ENCODE data around the gene ZNF136.
A peak's percentile ranks its signal among the peaks of the same experiment; 100 is the strongest.

The ZNF136 gene

DNA sequence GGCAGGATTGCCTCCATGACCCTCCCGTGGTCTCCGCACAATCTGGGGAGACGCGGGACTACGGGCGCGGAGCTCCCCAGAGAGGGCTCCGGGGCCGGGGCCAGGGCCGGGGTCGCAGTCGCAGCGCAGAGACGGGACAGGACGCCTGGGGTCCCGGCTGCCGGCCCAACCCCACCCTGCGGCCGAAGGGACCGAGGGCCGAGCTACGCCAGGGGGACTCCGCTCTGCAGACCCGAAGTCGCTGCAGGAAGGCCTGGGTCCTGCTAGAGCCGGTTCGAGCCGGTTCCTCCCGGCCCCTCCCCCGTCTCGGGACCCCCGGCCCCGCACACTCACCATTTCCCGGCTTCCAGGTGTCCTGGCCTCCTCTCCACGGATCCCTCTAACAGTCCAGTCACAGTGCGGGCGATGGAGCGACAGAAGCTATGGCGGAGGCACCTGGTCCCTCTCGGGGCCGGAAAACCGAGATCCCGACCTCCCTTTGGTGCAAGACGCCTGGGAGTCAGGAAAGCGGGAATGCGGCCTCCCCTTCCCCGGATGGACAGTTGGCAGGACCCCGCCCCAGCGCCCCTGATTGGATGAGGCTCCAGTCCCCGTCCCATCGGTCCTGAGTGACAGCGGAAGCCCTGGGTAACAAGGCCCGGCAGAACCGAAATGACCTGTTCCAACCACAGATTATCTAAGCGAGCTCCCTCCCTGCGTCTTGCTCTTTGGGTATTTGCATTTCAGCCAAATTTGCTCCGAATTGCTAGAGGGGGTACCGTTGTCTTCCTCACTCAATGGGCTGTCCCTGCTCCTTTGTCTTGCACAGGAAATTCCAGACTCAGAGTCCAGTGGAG lies 6.5 kb upstream of the ZNF136 start, which contains the start of gene ZNF625:
Gene ZNF625 (minus strand): TSS at position 512 of the 836 bp plus-strand sequence. CDS start 176 bp downstream, at position 336.
- DNase-seq (ENCODE audit: low read depth): peak; percentile 86
- peak within 1 kb of the TSS; percentile 86 for H3K4me3 ChIP-seq (replicated peaks; ENCODE audit: low read depth, low read length)
- TF ChIP-seq, protein P1, sequence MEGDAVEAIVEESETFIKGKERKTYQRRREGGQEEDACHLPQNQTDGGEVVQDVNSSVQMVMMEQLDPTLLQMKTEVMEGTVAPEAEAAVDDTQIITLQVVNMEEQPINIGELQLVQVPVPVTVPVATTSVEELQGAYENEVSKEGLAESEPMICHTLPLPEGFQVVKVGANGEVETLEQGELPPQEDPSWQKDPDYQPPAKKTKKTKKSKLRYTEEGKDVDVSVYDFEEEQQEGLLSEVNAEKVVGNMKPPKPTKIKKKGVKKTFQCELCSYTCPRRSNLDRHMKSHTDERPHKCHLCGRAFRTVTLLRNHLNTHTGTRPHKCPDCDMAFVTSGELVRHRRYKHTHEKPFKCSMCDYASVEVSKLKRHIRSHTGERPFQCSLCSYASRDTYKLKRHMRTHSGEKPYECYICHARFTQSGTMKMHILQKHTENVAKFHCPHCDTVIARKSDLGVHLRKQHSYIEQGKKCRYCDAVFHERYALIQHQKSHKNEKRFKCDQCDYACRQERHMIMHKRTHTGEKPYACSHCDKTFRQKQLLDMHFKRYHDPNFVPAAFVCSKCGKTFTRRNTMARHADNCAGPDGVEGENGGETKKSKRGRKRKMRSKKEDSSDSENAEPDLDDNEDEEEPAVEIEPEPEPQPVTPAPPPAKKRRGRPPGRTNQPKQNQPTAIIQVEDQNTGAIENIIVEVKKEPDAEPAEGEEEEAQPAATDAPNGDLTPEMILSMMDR (IDR thresholded peaks at IDR 0.05; ENCODE audit: low read length, missing control alignments): no peak

DNA sequence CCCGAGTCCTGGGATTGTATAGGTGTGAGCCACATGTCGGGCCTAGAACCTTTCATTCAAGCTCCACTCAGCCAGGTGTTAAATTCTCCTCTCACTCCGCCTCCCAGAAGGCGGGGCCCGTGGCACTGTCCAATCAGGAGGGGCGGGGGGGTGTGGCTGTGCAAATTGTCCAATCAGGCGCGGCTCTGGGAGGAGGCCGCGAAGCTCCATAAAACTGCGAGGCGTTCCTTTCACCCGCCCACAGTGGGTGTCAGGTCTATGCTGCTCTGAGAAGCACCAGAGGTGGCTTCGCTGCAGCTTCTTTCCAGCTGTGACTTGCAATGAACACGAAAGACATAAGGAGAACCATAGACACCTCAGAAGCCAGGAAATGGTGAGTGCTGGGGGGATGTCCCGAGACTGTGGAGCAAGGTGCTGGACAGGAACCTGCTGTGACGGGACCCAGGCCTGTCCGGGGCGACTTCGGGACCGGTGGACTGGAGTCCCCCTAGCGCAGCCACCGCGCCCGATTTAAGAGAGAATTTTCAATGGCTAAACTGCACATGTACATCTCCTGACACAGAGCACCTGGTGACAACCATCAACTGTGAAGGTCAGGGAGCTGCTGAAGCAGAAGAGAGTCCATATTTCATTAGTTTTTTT lies 3.0 kb upstream of the ZNF136 start:
- TF ChIP-seq, protein P1 (IDR thresholded peaks at IDR 0.05; ENCODE audit: low read length, missing control alignments): no peak
- no peak overlapping the region for H3K4me3 ChIP-seq (replicated peaks; ENCODE audit: low read depth, low read length)
- DNase-seq (ENCODE audit: low read depth): no peak

DNA sequence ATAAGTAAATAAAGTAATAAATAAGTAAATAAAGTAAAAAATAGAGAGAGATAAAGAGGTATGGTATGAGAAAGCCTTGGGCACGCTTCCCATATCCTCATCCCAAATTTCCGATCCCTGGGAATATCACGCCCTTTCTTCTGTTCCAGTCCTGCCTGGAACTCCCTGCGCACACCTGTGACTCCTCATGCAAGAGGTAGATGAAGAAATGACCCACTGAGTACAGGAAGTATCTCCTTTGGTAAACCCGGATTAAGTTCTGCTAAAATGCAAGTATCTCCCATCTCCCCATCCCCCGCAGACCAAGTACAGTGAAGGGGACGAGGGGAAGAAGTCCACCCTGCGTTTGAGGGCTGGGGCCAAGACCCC lies 399 bp upstream of the ZNF136 start:
- peak overlapping the region; percentile 87 for H3K4me3 ChIP-seq (replicated peaks; ENCODE audit: low read depth, low read length)
- no peak for DNase-seq (ENCODE audit: low read depth)
- TF ChIP-seq, protein P1 (IDR thresholded peaks at IDR 0.05; ENCODE audit: low read length, missing control alignments): no peak

DNA sequence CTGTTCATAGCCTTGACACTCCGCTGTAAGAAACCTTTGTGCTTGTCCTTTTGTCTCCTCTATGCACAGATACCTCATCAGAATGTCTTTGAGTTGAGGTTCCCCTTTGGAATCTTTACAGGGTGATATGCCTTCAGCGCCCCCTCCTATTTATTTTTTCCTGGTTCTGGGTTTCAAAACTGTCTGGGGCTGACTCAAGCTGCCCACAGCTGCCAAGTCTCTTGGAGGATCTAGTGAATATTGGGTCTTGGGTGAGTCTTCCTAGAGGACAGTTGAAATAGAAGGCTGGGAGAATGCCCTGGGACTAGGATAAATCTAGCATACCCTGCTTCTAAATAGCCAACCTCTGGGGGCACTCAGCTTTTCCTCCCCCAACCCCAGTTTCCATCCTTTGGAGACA lies 930 bp downstream of the ZNF136 start:
- peak overlapping the region; percentile 87 for H3K4me3 ChIP-seq (replicated peaks; ENCODE audit: low read depth, low read length)
- peak; percentile 27 for DNase-seq (ENCODE audit: low read depth)
- TF ChIP-seq, protein P1 (IDR thresholded peaks at IDR 0.05; ENCODE audit: low read length, missing control alignments): no peak

DNA sequence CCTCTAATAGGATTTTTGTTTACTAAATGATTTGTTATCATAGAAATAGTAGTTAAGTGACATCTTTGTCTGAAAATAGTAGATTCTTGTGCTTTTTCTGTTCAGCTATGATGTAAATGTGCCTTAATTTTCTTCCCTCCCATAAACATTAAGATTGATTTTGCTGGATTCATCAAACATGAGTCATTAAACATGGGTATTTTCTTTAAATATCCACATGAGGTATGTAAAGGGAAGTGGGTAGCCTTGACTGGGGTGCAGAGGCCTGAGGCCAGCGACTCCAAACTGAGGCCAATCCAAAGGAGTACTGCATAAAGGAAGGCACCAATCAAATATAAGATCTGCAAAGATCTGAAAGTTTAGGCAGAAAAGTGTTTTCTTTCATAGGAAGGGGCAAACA lies 3.7 kb downstream of the ZNF136 start:
- no peak for DNase-seq (ENCODE audit: low read depth)

DNA sequence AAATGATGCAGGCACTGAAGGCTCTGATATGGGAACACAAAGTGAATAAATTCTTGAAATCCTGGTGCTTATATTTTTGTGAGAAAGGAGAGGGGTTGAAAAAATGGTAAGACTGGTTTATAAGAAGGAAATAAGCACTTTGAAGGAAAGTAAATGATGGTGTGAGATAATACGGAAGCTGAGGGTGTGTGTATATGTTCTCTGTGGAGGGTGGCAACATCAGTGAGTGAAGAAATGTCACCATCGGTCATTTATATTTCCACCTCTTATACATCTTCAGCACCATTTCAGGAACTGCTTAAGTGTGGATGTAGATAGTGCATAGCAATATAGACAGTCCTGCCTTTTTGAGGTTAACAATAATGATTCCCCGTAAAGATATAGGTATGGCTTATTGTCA lies 17.5 kb downstream of the ZNF136 start:
- TF ChIP-seq, protein P1 (IDR thresholded peaks at IDR 0.05; ENCODE audit: low read length, missing control alignments): no peak
- DNase-seq (ENCODE audit: low read depth): no peak
- no peak overlapping the region for H3K4me3 ChIP-seq (replicated peaks; ENCODE audit: low read depth, low read length)

More for the DNA sequence above, 3.7 kb downstream of the ZNF136 start:
- no peak overlapping the region for H3K4me3 ChIP-seq (replicated peaks; ENCODE audit: low read depth, low read length)
- TF ChIP-seq, protein P1 (IDR thresholded peaks at IDR 0.05; ENCODE audit: low read length, missing control alignments): no peak

All from fibroblast of pulmonary artery (primary cell).